Neutrophil (primary cell): Measurements from ENCODE around the gene UBAC1.
"Not testable (repeated sequence)": the region's sequence is repeated elsewhere in the genome, so short reads cannot be mapped to it uniquely, and the experiment has no call there.

Experiments used
- H3K27ac ChIP-seq: fragments of 200-600 bp; sonication (generic); 2 replicates; pipeline ENCODE4 v1.5.1; 2016; ENCODE audit warnings: mild to moderate bottlenecking, moderate library complexity
- H3K27me3 ChIP-seq: fragments of 200-600 bp; sonication (generic); 2 replicates; pipeline ENCODE4 v1.6.0; 2016; ENCODE audit warnings: mild to moderate bottlenecking
- H3K36me3 ChIP-seq: fragments of 200-600 bp; sonication (generic); 2 replicates; pipeline ENCODE4 v1.5.1; 2017
- H3K4me1 ChIP-seq, 2 experiments: fragments of 200-600 bp in 1 of 2; sonication (generic) in 1 of 2; 1 replicate in 1 of 2; 2 replicates in 1 of 2; pipeline versions ENCODE4 v1.5.1 to v1.6.1; 2013 to 2016; ENCODE audit warnings: low read depth in 1 of 2, low read length in 1 of 2, mild to moderate bottlenecking in 1 of 2, moderate library complexity in 1 of 2; ENCODE audit not compliant: control insufficient read depth in 1 of 2, insufficient read depth in 1 of 2
- H3K4me3 ChIP-seq, 2 experiments: fragments of 200-600 bp in 1 of 2; sonication (generic) in 1 of 2; 1 replicate in 1 of 2; 2 replicates in 1 of 2; pipeline ENCODE4 v1.5.1; 2013 to 2016; ENCODE audit warnings: low read depth in 1 of 2, low read length in 1 of 2, mild to moderate bottlenecking in 1 of 2, moderate library complexity in 1 of 2
- H3K9me3 ChIP-seq: fragments of 200-600 bp; sonication (generic); 2 replicates; pipeline ENCODE4 v1.5.1; 2016
- TF ChIP-seq, protein P1 (sequence below): fragments of 200-600 bp; sonication (generic); IDR thresholded peaks from 2 replicates; pipeline ENCODE4 v1.5.1; 2016; ENCODE audit warnings: antibody characterized with exemption

UBAC1 gene

DNA sequence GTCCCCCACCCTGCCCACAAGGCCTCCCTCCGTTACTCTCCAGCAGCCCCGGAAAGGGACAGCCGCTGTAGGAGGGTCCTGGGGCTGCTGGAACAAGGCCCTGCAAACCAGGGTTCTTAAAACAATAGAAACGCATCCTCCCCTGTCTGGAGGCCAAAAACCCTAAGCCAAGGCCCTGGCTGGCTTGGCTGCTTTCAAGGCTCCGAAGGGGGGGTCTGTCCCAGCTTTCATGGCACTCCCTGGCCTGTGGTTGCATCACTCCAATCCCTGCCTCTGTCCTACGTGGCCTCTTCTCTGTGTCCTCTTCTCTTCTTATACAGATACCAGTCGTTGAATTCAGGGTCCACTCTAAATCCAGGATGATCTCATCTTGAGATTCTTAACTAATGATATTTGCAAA lies 7.4 kb upstream of the UBAC1 start:
- TF ChIP-seq, protein P1, sequence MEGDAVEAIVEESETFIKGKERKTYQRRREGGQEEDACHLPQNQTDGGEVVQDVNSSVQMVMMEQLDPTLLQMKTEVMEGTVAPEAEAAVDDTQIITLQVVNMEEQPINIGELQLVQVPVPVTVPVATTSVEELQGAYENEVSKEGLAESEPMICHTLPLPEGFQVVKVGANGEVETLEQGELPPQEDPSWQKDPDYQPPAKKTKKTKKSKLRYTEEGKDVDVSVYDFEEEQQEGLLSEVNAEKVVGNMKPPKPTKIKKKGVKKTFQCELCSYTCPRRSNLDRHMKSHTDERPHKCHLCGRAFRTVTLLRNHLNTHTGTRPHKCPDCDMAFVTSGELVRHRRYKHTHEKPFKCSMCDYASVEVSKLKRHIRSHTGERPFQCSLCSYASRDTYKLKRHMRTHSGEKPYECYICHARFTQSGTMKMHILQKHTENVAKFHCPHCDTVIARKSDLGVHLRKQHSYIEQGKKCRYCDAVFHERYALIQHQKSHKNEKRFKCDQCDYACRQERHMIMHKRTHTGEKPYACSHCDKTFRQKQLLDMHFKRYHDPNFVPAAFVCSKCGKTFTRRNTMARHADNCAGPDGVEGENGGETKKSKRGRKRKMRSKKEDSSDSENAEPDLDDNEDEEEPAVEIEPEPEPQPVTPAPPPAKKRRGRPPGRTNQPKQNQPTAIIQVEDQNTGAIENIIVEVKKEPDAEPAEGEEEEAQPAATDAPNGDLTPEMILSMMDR = no peak

DNA sequence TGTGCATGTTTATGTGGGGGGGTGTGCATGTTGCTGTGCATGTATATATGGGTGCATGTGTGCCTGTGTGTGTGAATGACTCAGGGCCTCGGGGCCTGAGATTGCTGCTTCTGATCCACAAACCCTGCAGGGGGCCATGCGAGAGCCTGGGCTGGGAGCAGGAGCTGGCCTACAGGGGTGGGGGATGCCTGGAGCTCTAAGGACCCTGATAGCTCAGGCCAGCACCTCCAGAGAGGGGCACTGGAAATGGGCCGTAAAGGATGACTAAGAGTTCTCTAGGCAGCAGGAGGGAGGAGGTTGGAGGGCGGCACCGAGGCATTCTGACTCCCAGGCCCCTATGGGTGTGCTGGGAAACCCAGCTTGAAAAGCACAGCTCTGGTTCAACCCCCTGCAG lies 6.9 kb upstream of the UBAC1 start:
- H3K36me3 ChIP-seq = no peaks in the 10 kb centered on the region
- H3K4me1 ChIP-seq = peaks cover 1 to 11% of the 10 kb centered on the region in 2 experiments
- TF ChIP-seq, protein P1 = no peak
- H3K4me3 ChIP-seq = no peak overlapping the region
- H3K27ac ChIP-seq = no peak overlapping the region
- peaks cover 31% of the 10 kb centered on the region for H3K27me3 ChIP-seq
- H3K9me3 ChIP-seq = no peaks in the 10 kb centered on the region

More for the DNA sequence above, 7.4 kb upstream of the UBAC1 start:
- no peak overlapping the region for H3K4me3 ChIP-seq
- peaks cover 31% of the 10 kb centered on the region for H3K27me3 ChIP-seq
- no peaks in the 10 kb centered on the region for H3K36me3 ChIP-seq
- H3K27ac ChIP-seq = no peak overlapping the region
- peaks cover 7 to 16% of the 10 kb centered on the region in 2 experiments for H3K4me1 ChIP-seq
- no peaks in the 10 kb centered on the region for H3K9me3 ChIP-seq

DNA sequence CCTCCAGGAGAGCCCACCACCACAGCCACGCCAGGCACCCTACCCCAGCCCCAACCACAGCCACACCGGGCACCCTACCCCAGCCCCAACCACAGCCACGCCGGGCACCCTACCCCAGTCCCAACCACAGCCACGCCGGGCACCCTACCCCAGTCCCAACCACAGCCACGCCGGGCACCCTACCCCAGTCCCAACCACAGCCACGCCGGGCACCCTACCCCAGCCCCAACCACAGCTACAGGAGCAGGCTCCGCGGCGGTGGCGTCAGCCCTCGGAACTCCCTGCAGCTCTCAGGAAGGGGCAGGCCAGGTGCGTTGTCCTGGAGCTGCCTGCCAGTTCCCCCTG lies 5.7 kb upstream of the UBAC1 start:
- not testable (repeated sequence) for H3K4me3 ChIP-seq, H3K36me3 ChIP-seq, H3K27ac ChIP-seq, H3K9me3 ChIP-seq
- Histone ChIP-seq H3K27me3 (peaks cover 39% of the 10 kb centered on the region), H3K4me1 (peaks cover 0 to 11% of the 10 kb centered on the region in 2 experiments)

DNA sequence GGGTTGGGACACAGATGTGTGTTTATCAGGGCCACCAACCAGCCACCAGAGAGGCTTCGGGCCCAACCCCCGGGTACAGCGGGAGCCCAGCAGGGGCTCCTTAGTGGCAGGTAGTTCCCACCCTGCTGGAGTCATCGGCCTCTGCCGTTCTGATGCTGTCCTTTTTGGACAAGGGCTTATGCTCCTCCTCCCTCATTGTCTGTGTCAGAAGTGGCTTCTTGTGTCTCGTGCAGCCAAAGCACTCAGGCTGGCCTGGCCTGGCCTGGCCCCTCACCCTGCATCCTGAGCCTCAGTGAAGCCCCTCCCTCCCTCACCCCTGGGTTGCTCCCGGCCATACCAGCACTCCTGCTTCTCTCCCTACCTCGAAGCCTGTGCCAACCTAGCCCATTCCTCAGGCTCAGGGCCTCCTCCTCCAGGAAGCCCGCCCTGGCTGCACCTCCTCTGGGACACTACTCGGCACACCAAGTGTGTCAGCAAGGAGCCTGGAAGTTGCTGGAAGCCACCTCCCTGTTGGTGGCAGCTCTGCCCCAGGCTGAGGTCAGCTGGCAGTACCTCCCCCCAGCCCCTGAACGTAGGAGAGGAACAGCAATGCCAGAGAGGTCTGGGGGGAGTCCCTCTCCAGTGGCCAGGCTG lies 4.1 kb upstream of the UBAC1 start:
- Histone ChIP-seq H3K4me3 (no peak overlapping the region), H3K9me3 (no peaks in the 10 kb centered on the region), H3K36me3 (no peaks in the 10 kb centered on the region), H3K27ac (no peak overlapping the region), H3K27me3 (peaks cover 39% of the 10 kb centered on the region), H3K4me1 (peaks cover 11 to 23% of the 10 kb centered on the region in 2 experiments)
- TF ChIP-seq, protein P1 = no peak

DNA sequence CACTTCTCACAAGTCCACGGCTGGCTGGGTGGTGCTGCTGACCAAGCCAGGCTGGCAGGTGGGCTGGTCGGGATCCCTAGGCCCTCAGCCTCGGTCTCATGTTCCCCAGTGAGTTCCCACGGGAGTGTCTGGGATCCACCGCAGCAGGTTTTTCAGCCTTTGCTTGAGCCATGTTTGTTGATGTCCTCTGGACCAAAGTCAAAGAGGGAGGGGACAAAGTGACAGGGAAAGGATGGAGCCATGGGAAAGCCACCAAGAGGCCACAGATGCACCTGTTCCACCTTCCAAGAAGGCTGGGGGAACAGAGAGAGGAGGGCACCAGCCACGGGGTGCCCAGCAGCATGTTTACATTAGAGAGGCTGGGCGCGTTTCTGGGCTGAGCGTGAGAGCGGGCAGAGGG lies 2.8 kb upstream of the UBAC1 start:
- Histone ChIP-seq H3K9me3 (no peaks in the 10 kb centered on the region), H3K27ac (no peak overlapping the region), H3K27me3 (peaks cover 28% of the 10 kb centered on the region), H3K36me3 (no peaks in the 10 kb centered on the region), H3K4me1 (peaks cover 19 to 33% of the 10 kb centered on the region in 2 experiments), H3K4me3 (no peak overlapping the region)
- TF ChIP-seq, protein P1 = no peak

DNA sequence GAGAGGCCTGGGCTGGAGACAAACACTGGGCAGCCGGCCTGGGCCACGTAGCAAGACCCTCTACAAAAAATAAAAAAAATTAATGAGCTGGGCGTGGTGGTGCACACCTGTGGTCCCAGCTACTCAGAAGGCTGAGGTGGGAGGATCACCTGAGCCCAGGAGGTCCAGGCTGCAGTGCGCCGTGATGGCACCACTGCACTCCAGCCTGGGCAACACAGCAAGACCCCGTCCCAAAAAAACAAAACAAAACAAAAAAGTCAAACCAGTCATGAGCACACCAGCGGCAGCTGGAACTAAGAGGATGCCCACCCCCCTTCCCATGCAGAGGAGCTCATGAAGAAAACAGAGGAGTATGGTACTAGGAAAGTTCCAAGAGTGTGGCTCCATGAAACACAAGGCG lies 2.2 kb upstream of the UBAC1 start:
- Histone ChIP-seq H3K27me3 (peaks cover 22% of the 10 kb centered on the region), H3K9me3 (no peaks in the 10 kb centered on the region), H3K27ac (no peak overlapping the region), H3K4me1 (peaks cover 25 to 39% of the 10 kb centered on the region in 2 experiments), H3K36me3 (no peaks in the 10 kb centered on the region), H3K4me3 (no peak overlapping the region)
- TF ChIP-seq, protein P1 = no peak
